HG03575 (cell line): ENCODE data around the gene ASXL1.

Experiments used
- ATAC-seq: cut with Tn5 transposase; IDR thresholded peaks from one replicate; pipeline ENCODE4 v1.9.1; 2021; ENCODE audit not compliant: unreplicated experiment, insufficient number of reproducible peaks, low FRiP score; ENCODE audit errors: extremely low read depth

The ASXL1 gene

GRCh38 chr20:32435449-32436107, 77.4 kb downstream of the ASXL1 start:
- no peak for ATAC-seq

- ATAC-seq: no peak
Measured at GRCh38 chr20:32436142-32436861, 78.2 kb downstream of the ASXL1 start.

GRCh38 chr20:32436968-32437367, 78.8 kb downstream of the ASXL1 start:
- ATAC-seq: no peak

GRCh38 chr20:32437391-32438074, 79.4 kb downstream of the ASXL1 start:
- no peak for ATAC-seq

GRCh38 chr20:32438331-32438858, 80.3 kb downstream of the ASXL1 start:
- ATAC-seq: no peak

- no peak for ATAC-seq
Measured at GRCh38 chr20:32439132-32439829, 81.2 kb downstream of the ASXL1 start.

GRCh38 chr20:32440069-32440757, 82.1 kb downstream of the ASXL1 start:
- ATAC-seq: no peak

GRCh38 chr20:32440758-32441078, 82.6 kb downstream of the ASXL1 start:
- ATAC-seq: no peak

GRCh38 chr20:32441638-32442037, 83.5 kb downstream of the ASXL1 start:
- no peak for ATAC-seq

GRCh38 chr20:32442630-32443373, 84.7 kb downstream of the ASXL1 start:
- ATAC-seq: no peak

GRCh38 chr20:32443386-32443974, 85.3 kb downstream of the ASXL1 start:
- no peak for ATAC-seq

GRCh38 chr20:32444474-32445220, 86.5 kb downstream of the ASXL1 start:
- no peak for ATAC-seq

GRCh38 chr20:32445539-32446273, 87.6 kb downstream of the ASXL1 start:
- ATAC-seq: no peak

GRCh38 chr20:32446301-32447100, 88.4 kb downstream of the ASXL1 start:
- ATAC-seq: no peak

- ATAC-seq: no peak
Measured at GRCh38 chr20:32447136-32448027, 89.3 kb downstream of the ASXL1 start.
